ENCODE data around the gene SNX15.

- TF ChIP-seq CTCF (IDR thresholded peaks at IDR 0.05) (no peak), EZH2 (IDR thresholded peaks at IDR 0.05; ENCODE audit: borderline replicate concordance, insufficient read depth, low read depth, low read length, poor library complexity, severe bottlenecking) (no peak)
Measured at GRCh38 chr11:65019824-65020223, 7.4 kb upstream of the SNX15 start.

All from B cell (primary cell).